GM18502 (cell line): ENCODE results near the gene CCDC154.
"Not testable (repeated sequence)": the region's sequence is repeated elsewhere in the genome, so short reads cannot be mapped to it uniquely, and the experiment has no call there.

Source experiments
- ATAC-seq: cut with Tn5 transposase; IDR thresholded peaks from one replicate; pipeline ENCODE4 v1.9.1; 2021; ENCODE audit warnings: mild to moderate bottlenecking; ENCODE audit not compliant: unreplicated experiment, poor library complexity

The CCDC154 gene, protein sequence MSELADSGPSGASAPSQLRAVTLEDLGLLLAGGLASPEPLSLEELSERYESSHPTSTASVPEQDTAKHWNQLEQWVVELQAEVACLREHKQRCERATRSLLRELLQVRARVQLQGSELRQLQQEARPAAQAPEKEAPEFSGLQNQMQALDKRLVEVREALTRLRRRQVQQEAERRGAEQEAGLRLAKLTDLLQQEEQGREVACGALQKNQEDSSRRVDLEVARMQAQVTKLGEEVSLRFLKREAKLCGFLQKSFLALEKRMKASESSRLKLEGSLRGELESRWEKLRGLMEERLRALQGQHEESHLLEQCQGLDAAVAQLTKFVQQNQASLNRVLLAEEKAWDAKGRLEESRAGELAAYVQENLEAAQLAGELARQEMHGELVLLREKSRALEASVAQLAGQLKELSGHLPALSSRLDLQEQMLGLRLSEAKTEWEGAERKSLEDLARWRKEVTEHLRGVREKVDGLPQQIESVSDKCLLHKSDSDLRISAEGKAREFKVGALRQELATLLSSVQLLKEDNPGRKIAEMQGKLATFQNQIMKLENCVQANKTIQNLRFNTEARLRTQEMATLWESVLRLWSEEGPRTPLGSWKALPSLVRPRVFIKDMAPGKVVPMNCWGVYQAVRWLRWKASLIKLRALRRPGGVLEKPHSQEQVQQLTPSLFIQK

DNA sequence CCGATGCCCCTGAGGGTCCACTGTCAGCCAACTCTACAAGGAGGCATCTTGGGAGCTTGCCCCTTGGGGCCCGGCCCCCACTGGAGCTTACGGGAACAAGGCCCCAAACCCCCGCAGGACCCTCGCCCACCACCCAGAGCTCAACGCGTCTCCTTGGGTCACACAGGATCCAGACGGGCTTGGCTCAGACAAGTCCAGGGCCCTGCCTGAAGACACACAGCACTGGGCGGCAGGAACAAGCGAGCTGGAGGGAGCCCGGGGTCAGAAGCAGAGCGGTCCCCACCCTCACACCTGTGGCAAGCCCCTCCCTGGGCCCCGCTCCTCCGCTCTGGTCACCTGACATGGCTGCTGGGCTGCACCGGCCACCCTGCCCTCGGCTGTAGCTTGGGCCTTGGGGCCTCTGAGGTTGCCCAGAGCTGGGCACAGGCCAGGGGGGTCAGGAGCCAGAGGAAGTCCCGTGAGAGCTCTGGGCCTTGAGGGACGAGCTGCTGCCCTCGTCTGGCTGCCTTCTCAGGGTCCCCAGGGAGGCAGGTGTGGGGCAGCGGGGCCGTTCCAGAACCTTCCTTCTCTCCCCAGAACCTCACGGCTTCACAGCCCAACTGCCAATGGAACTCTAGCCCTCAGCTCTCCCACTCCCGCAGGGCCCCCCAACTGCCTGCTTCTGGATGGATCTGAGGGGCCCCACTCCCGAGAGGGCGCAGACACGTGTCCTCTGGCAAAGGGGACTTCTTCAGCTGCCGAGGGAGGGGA, at the start of gene CCDC154:
TSS of gene CCDC154 (minus strand) at position 577 of the 750 bp plus-strand sequence. CDS start at position 343, 234 bp downstream.
- ATAC-seq, result no peak

DNA sequence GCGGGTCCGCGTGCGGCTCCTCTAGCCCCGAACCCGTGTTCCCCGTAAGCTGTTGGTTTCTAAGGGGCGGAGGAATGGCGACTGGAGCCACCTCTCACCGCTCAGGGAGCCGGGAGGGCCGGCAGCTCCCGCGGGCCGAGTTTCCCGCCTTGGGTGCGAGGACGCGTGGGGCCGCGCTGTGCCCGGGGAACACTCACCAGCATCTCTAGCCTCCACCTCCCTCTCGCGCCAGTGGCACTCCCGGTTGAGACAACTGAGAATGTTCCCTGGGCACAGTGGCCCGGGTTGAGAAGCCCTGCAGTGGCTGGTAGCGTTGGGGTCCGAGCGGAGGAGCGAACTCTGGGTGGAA, 49.4 kb upstream of the CCDC154 start:
- peak; percentile 2 for ATAC-seq

DNA sequence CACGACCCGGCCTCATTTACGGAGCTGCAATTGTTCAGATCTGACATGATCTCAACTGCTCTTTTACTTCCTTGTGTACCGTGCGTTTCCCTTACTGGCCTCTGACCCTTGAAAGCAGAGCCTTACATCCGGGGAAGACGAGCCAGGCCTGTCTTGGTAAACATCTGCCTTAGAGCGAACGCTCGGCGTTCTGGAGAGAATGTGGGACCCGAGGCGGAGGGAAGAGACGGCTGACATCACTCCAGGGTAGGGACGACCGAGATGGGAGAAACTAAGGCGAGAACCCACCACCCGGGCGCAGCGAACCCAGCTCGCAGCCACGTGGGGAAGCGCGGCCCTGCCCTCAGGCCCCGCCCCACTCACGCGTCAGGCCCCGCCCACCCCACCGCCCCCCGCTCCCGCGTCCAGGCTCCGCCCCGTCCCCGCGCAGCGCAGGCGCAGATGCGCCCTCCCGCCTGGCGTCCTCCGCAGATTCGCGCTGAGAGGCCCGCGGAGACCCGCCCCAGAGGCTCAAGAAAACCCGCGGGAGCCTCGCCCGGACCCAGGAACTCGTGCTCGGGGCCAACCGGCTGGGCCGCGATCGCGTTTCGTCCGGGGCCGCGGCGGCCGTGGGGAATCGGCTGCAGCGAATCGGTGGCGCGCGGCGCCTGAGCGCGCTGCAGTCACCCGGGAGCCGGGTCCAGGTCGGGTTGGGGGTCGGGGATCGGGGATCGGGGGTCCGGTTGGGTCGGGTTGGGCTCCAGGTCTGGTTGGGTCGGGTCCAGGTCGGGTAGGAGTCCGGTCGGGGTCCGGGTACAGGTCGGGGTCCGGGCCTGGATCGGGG, 48.8 kb upstream of the CCDC154 start, which contains the start of gene TELO2:
TSS of gene TELO2 (plus strand) at position 438 of the 823 bp plus-strand sequence. CDS start 922 bp downstream, outside the sequence.
- peak; percentile 68 for ATAC-seq

DNA sequence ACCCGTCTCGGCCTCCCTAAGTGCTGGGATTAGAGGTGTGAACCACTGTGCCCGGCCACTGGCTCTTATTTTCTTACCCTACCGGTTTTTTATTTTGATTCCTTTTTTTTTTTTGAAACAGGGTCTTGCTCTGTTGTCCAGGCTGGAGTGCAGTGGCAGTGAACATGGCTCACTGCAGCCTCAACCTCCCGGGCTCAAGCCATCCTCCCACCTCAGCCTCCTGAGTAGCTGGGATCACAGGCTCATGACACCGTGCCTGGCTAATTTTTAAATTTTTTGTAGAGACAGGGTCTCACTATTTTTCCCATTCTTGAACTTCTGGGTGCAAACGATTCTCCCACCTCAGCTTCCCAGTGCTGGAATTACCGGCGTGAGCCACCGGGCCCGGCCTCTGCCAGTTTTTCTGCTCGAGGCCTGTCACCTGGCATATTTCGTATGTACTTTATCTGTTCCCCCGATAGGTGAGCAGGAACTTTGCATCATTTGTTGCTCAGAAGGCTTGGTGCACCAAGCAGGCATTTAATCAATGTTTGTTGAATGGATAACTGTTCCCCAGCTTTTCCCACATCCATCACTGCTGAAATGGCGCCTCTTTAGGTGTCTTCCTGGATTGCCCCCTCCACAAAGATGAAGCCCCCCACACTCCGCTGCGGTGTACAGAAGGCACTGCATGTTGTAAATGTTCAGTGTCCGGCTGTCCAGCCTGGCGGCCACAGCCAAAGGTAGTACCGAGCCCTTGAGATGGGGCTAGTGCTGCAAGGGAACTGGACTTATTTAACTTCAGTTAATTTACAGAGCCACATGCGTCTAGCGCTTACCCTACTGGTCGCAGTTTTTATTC, 47.9 kb upstream of the CCDC154 start:
- ATAC-seq, result no peak

DNA sequence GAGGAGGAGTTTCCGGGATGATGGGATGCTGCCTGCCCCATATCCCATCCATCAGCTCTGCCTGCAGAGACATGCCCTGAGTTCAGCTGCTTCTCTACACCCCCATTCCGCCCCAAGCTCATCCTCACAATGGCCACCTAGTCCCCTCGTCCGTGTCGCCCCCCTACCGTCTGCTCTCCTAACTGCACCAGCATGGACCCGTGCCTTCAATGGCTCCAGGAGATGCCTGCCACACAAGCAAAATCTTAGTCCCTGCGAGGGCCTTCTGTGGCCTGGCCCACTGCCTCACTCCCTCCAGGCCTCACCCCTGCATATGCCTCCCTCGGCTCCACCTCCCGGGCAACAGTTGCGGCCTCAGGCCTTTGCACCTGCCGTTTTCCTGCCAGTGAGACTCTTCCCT, 47.0 kb upstream of the CCDC154 start:
- ATAC-seq, result no peak

DNA sequence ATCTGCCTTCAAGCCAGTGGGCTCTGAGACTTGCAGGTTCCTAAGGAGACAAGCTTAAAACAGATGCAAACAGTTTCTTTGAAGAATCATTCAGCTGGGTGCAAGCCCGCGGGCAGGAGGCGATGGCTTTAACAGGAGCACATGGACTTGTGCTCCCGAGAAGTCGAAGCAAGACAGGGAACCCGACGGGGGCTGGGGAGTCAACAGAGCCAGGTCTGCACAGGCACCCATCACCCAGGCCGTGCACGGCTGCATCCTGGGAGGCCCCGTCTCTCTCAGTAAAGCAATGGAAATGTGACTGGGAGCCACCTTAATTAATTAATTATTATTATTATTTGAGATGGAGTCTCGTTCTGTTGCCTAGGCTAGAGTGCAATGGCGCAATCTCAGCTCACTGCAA, 44.7 kb upstream of the CCDC154 start:
- ATAC-seq, result no peak

DNA sequence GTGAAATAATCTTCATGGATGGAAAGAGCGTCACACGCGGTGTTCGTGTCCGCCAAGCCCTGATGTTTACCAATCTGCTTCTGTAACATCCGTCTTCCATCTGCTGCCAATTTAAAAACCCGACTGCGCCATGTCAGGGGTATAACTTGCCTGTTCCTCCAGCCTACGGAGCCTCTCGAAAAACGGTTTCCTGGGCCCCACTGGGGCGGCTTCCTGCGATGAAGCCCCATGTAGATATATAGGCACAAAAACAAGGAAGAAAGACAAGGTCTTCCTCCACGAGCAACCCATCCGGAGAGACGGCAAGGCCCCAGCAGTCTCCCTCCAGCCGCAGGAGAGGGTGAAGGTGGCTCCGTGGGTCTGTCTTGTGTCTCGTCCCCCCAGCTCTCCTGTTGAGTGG, 44.3 kb upstream of the CCDC154 start, which contains the start of gene PTX4:
TSS of gene PTX4 (minus strand) at position 326 of the 400 bp plus-strand sequence. CDS start at position 291, 35 bp downstream.
- no peak for ATAC-seq

DNA sequence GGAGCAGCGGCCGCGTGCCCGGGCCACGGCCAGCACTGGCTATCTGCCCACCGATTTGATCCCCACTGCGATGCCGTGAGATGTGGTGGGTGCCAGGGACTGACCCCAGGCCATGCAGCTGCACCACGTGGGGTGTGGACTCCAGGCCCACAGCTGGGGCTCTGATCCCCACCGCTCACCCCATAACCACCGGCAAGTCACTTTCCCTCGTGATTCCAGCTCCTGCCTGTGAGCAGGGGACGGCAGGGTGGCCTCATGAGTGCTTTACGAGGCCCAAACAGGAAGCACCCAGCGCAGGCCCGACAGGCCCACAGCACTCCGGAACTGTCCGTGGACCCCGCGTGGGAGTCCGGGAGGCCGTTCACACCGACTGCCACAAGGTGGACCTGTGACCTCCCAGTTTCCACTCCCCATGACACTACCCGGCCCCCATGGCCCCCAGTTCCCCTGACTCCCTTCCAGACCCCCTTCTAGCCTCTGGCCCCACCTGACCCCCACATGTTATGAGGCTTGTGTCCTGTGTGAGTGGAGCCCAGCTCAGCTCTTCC, 43.8 kb upstream of the CCDC154 start:
- no peak for ATAC-seq

DNA sequence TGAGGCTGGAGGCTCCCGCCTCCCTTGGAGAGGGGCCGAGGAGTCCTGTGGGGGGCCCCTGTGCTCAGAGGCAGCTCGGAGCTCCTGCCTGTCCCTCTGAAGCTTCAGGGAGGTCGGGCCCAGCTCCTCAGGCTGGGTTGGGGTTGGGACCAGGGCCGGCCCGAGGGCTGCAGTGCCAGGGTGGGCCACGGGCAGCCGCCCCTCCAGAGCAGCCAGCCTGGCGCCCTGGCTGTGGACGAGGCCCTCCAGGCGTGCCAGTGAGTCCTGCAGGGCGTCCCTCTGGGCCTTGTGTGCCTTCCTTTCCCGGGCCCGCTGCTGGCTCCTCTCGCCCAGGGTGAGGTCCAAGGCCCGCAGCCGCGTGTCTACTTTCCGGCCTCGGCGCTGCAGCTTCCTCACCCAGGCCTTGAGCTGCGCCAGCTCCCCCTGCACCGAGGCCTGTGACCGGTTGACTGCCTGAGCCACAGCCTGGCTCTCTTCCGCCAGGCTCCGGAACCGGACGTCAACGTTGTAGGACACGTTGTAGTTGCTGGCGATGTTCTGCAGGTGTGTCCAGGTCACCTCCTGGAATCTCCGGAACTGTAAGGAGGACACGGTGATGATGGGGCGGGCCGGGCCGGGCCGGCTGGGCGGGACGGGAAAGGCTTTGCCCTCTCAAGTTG, 43.2 kb upstream of the CCDC154 start:
- ATAC-seq, result no peak

DNA sequence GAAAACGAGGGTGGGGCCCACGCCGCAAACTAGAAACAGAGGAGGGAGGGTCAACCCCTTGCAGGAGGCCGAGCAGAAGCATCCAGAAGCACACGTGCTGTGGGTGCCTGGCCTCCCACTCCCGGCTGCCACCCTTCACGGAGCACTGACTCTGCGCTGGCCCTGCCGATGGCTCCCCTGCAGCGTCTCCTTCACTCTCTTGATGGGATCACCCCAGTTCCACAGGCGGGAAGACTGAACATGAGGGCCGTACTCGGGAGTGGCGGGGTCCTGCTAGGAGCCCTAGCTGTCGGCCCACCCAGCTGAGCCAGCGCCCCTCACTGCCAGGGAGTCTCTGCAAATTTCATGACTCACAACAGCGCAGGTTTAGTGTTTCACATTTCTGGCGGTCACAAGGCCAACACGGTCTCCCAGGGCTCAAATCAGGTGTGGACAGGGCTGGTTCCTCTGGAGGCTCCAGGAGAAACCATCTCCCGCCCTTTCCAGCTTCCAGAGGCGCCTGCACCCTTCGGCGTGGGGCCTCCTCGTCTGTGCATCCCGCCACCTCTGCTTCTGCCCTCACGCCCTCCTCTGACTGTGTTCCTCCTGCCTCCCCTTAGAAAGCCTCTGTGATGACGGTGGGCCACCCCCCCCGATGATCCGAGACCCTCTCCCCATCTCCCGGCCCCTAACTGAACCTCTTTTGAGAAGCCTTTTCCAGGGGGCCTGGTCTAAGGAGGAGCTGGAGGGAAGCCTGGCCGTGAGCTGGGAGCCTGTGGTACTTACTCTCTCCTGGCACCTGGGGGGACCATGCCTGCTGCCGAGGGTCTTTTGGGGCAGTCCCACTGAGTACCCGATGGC, 42.4 kb upstream of the CCDC154 start:
- ATAC-seq, result no peak

DNA sequence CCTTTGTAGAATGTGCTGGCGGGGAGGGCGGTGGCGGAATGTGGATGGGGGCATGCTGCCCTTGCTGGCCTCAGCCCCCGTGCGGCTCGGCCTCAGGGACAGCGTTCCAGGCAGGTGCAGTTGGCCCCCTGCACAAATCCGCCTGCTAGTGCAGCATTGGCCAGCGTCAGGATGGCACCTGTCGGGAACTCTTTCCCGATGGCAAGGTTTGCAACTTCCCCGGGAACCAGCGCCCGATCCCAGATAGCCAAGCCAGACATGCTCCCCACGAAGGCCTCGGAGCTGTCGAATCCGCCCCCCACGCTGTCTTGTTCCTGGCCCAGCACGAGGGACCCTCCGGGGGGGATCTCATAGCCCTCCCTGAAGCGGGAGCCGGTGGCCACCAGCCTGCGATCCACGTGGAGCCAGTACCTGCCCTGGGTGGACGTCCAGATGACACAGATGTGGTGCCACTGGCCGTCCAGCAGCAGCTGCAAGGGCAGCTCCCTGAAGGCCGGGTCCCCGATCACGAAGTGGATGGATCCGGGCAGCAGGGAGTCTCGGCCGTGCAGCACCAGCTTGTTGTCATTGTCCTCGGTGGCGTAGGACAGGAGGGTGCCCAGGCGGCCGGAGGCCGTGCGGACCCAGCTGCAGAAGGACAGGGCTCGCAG, 41.6 kb upstream of the CCDC154 start:
- ATAC-seq, result no peak

DNA sequence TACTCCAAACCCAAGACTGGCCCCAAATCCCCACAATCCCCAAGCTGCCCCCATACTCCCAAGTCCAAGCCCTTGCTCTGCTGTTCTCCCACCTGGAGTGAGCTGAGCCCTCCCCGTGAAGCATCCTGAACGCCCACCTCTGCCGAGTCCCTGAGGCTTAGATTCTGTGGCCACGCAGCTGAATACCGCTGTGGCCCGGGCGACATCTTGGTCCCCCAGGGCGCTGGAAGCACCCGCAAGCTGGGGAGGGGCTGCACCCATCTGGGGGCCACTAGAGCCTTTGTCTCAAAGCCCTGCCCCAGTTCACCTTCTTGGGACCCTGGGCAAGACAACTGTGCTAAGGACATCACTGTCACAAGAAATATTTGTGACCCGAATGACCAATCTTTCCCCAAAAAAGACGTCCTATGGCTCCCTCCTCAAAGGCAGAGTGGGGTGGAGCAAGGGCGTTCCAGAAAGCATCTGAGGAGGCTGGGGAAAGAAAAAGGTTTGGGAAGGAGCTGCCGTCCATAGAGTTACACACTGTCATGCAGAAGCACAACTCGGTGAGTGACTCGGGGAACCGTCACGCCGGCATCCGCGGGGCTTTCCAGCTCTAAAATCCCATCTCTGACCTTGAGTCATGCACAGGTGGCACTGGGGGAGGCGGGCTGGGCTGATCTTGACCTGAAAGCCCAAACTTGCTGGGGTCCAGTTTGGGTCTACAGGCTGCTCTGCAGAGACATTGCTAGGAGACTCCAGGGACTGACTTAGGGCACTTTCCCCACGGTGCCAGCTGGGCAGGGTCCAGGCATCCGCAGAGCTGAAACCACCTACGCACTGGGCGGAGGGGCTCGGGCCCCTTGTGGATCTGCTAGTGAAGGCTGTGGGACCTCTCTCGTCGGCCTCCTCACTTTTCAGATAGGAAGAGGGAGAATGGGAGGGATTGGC, 37.8 kb upstream of the CCDC154 start:
- ATAC-seq, result no peak

DNA sequence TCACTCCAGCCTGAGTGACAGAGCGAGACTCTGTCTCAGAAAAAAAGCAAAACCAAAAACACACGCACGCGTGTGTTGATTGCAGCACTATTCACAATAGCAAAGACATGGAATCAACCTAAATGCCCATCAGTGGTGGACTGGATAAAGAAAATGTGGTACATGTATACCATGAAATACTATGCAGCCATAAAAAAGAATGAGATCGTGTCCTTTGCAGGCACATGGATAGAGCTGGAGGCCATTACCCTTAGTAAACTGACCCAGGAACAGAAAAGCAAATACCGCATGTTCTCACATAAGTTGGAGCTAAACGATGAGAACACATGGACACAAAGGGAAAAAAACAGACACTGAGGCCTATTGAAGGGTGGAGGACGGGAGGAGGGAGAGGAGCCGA, 34.6 kb upstream of the CCDC154 start:
- not testable (repeated sequence) for ATAC-seq

DNA sequence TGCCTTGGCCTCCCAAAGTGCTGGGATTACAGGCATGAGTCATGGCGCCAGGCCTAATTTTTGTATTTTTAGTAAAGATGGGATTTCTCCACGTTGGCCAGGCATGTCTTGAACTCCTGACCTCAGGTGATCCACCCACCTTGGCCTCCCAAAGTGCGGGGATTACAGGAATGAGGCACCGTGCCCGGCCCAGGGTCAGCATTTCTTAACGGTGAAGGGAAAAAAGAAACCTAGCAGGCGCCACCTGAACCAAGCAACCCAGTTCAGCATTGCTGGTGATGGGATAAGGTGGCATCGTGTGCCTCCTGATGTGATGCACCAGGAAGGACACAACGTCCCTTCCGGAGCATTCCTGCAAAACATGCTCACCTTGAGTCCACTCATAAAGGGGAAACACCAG, 32.7 kb upstream of the CCDC154 start:
- ATAC-seq, result no peak

DNA sequence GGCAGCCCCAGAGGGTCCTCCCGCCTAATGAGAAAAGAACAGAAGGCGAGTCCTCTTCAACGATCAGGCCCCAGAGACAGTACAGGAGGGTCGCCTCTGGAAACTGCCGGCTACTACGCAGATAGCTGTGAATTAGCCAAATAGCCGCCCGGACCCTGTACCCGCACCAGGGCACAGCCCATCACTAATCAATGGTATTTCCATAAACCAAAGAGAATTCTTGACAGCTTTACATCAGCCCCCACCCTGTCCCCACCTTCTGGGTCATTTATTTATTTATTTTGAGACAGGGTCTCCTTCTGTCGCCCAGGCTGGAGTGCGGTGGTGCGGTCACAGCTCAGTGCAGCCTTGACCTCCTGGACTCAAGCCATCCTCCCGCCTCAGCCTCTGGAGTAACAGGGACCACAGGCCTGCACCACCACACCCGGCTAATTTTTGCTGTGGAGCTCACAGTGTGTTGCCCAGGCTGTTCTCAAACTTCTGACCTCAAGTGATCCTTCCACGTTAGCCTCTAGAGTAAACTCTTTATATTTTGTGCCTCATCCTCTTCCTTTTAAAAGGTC, 31.3 kb upstream of the CCDC154 start:
- no peak for ATAC-seq
